AML-193 (cell line): ENCODE results near the gene GBP1.
"Not testable (repeated sequence)": the region's sequence is repeated elsewhere in the genome, so short reads cannot be mapped to it uniquely, and the experiment has no call there.

Source experiments
- DNase-seq, 2 experiments: peaks; one replicate each; lab custom pipeline; 2025; lab: John Stamatoyannopoulos, UW

Gene GBP1

GRCh38 chr1:89051955-89052312 lies 13.1 kb downstream of the GBP1 start:
- no peak for DNase-seq

- no peak for DNase-seq
Observed at GRCh38 chr1:89051300-89051954, 13.6 kb downstream of the GBP1 start.

DNA sequence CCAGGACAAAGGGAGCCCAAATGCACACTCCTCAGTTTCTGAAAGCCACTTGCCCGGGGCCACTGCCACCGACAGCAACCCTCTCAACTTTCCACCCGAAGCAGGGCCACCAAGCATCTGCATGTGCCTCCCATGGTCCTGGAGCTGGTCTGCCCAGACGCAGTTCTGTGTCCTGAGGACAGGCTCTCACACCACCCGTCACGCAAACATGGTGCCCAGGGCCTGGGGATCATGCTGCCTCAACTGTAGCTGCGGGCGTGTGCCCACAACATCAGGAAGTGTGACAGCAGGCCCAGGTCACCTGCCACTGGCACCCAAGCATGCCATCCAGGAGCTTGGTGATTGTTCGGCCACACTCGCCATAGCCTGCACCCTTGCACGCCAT lies 14.4 kb downstream of the GBP1 start:
- no peak for DNase-seq

- DNase-seq = not testable (repeated sequence)
Observed at GRCh38 chr1:89049901-89050648, 14.9 kb downstream of the GBP1 start.

- DNase-seq = not testable (repeated sequence)
Observed at GRCh38 chr1:89049187-89049586, 15.8 kb downstream of the GBP1 start.

GRCh38 chr1:89047734-89048133 lies 17.3 kb downstream of the GBP1 start:
- no peak for DNase-seq

DNA sequence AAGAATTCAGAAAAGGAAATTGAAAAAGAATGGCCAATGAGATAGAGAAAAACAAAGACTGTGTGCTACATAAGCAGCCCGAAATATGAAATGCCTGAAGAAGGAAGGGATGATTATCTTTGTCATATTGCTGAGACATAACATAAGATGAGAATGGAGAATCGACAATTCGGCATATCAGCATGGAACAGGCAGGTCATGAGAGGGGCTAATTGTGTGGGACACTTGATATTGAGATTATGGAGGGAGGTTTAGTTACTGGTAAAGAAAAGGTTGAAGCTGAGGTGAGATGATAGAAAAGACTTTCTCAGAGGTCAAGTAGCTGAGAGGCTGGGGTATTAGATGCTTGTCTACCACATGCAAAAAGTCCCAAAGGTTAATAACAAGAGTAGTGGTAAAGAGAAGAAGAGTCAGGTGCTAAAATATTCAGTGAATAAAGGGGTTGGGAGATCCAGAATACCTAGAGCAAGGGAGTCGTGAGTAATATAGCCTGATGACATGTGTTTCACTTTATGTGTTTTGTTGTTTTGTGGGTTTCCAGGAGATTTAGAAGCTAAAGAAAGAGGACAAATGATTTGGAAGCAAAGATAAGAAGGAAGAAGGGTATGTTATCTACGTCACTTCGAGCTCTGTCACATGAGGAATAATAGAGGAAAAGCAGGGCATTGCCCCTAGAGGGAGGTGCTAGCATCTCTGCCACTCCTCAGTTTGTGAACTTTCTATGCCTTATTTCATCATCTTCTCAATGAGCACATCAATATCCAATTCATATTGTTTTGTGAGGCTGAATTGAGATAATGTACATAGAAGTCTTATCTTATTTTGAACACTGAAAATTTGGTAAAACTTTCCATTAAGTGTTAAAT lies 18.5 kb downstream of the GBP1 start:
- not testable (repeated sequence) for DNase-seq

DNA sequence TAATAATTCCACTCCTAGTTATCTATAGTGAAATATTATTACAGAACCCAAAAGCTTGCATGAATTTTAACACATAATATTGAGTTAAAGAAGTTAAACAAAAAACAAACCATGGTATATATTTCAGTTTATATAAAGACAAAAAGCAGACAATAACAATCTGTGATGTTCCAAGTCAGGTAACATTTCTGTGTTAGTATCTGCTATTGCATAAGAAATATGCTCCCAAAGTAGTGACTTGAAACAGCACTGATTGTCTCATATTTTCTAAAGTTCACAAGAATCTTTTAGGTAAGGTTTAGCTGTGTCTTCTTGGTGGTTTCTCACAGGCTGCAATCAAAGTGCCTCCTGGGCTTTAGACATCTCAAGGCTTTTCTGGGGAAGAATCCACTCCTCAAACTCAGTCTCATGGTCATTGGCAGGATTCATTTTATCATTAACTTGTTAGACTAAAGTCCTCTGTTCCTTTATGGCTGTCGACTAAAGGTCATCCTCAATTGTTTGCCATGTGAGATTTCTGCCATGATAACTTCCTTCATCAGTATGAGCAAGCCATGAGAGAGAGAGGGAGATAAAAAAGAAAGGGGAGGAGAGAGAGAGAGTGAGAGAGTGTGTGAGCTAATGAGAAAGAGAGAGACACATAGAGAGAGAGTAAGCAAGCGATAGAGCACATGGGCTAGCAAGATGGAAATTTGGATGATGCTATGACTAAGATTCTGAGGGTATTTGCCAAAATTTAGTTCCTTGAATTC lies 19.9 kb downstream of the GBP1 start:
- no peak for DNase-seq

DNA sequence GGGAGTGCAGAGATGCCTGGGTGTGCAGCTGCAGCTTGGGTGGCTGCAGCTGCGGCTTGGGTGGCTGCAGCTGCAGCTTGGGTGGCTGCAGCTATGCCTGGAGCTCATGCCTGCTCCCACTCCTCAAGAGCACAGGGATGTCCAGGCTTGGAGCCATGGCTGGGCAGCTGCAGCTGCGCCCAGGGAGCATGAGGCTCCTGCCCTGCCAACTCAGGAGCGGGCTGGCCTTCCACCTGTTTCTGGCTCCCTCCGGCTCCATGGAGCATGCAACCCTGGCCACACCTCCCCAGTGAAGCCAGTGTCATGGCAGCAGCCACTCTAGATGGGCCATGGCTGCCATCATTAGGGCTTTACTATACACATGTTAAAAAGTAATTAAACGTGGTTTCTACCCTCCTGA lies 21.1 kb downstream of the GBP1 start:
- no peak for DNase-seq

DNA sequence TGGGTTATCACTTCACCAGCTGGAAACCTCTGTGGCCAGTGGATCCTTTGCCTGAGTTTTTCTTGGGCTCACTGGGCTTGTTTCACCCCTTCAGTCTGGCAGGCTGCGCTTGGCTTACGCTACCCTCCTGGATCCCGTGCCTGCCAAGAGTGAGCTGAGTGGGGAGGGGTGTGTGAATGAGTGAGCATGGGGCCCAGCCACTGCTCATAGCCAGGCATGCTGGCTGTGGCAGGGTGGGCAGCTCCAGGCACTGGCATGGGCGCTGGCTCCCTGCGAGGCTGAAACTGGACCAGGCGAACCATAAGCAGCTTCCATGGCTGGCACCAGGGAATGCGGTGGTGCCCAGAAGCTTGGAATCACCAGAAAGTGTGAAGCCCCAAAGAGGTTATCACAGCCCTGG lies 22.5 kb downstream of the GBP1 start:
- no peak for DNase-seq

- peak in 1 of 2 experiments; percentile 1 for DNase-seq
Observed at GRCh38 chr1:89041721-89042120, 23.3 kb downstream of the GBP1 start.

- no peak for DNase-seq
Observed at GRCh38 chr1:89041119-89041641, 23.8 kb downstream of the GBP1 start.

DNA sequence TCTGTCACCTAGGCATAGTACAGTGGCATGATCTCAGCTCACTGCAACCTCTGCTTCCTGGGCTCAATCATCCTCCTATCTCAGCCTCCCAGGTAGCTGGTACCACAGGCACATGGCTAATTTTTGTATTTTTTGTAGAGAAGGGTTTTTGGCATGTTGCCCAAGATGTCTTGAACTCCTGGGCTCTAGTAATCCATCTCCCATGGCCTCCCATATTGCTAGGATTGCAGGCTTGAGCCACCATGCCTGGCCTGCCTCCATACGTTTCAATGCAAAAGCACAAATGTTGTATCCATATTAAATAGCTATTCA lies 24.7 kb downstream of the GBP1 start:
- DNase-seq = no peak

GRCh38 chr1:89037186-89037585 lies 27.8 kb downstream of the GBP1 start:
- DNase-seq = no peak

GRCh38 chr1:89035080-89035479 lies 29.9 kb downstream of the GBP1 start:
- no peak for DNase-seq

GRCh38 chr1:89034004-89034403 lies 31.0 kb downstream of the GBP1 start:
- DNase-seq = not testable (repeated sequence)

DNA sequence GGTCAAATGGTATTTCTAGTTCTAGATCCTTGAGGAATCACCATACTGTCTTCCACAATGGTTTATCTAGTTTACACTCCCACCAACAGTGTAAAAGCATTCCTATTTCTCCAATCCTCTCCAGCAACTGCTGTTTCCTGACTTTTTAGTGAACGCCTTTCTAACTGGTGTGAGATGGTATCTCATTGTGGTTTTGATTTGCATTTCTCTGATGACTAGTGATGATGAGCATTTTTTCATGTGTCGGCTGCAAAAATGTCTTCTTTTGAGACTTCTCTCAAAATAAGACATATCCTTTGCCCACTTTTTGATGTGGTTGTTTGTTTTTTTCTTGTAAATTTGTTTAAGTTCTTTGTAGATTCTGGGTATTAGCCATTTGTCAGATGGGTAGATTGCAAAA lies 36.0 kb downstream of the GBP1 start:
- not testable (repeated sequence) for DNase-seq

DNA sequence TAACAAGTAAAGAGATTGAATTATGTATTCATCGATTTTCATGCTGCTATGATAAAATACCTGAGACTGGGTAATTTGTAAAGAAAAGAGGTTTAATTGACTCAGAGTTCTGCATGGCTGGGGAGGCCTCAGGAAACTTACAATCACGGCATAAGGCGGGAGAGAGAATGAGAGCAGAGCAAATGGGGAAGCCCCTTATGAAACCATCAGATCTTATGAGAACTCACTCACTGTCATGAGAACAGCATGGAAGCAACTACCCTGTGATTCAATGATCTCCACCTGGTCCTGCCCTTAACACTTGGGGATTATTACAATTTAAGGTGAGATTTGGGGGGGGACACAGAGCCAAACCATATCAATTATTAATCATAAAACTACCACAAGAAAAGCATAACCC lies 39.1 kb downstream of the GBP1 start:
- DNase-seq = no peak

- DNase-seq = no peak
Observed at GRCh38 chr1:89023026-89023425, 42.0 kb downstream of the GBP1 start.

- peak; percentile 75 to 76 for DNase-seq
Observed at GRCh38 chr1:89022167-89022959, 42.6 kb downstream of the GBP1 start, which contains the start of gene GBP3. Gene GBP3, minus strand, starts transcription at chr1:89022866. Its CDS starts 2,145 bp downstream, at chr1:89020721.

DNA sequence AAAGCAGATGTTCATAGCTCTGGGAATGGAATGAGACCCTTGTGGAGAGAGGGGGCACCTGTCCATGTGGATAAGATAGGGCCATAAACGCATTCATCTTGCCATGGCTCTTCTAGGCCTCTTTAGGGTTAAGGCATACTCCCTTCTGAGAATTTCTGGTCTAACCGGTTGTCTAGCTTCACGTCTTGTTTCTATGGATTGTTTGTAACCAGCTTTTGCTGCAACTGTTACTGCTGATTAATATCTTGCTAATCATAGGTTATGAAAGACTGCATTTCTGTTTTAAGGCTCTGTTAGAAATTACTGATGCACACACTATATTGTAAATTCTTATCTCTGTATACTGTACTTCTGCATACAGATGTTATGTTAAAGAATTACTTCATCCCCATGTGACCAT lies 46.7 kb downstream of the GBP1 start:
- not testable (repeated sequence) for DNase-seq
